ENCODE results near the gene ATP5PB. TPM values are rescaled to one million over a fixed set of nuclear protein-coding genes. Genes with fewer than 3 reads are reported as not detected.

Gene ATP5PB
- total and polyA plus RNA-seq, 12 donors: 146 to 899 (median 789) TPM

- intact Hi-C loops (cut with DNase I): no loop called here
- TF ChIP-seq, protein P1, sequence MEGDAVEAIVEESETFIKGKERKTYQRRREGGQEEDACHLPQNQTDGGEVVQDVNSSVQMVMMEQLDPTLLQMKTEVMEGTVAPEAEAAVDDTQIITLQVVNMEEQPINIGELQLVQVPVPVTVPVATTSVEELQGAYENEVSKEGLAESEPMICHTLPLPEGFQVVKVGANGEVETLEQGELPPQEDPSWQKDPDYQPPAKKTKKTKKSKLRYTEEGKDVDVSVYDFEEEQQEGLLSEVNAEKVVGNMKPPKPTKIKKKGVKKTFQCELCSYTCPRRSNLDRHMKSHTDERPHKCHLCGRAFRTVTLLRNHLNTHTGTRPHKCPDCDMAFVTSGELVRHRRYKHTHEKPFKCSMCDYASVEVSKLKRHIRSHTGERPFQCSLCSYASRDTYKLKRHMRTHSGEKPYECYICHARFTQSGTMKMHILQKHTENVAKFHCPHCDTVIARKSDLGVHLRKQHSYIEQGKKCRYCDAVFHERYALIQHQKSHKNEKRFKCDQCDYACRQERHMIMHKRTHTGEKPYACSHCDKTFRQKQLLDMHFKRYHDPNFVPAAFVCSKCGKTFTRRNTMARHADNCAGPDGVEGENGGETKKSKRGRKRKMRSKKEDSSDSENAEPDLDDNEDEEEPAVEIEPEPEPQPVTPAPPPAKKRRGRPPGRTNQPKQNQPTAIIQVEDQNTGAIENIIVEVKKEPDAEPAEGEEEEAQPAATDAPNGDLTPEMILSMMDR (IDR thresholded peaks at IDR 0.05): no peak
- no peak overlapping the region for H3K27ac ChIP-seq
- WGBS, 2 donors: 86 to 90% methylated on average over 4 of the region's 4 CpGs
- DNase-seq (no peak), ATAC-seq (no peak)
- H3K4me3 ChIP-seq: no peak overlapping the region
- H3K27me3 ChIP-seq: no peaks in the 10 kb centered on the region
- H3K4me1 ChIP-seq: peaks cover 0 to 41% (median 32%) of the 10 kb centered on the region in 9 donors
- H3K36me3 ChIP-seq: peaks cover 0 to 70% (median 34%) of the 10 kb centered on the region in 9 donors
- H3K9me3 ChIP-seq: no peaks in the 10 kb centered on the region
These were observed 2.7 kb upstream of the ATP5PB start for GRCh38 chr1:111446546-111446945.

GRCh38 chr1:111446967-111447892, 2.0 kb upstream of the ATP5PB start:
- intact Hi-C loops (cut with DNase I): no loop called here
- peaks cover 0 to 69% (median 33%) of the 10 kb centered on the region in 9 donors for H3K36me3 ChIP-seq
- H3K9me3 ChIP-seq: no peaks in the 10 kb centered on the region
- peaks cover 0 to 45% (median 39%) of the 10 kb centered on the region in 9 donors for H3K4me1 ChIP-seq
- DNase-seq: no peak
- H3K4me3 ChIP-seq: peak overlapping the region in 3 of 10 donors; percentile 80 to 88 (median 87)
- H3K27me3 ChIP-seq: no peaks in the 10 kb centered on the region
- H3K27ac ChIP-seq: no peak overlapping the region
- no peak for ATAC-seq
- TF ChIP-seq, protein P1 (IDR thresholded peaks at IDR 0.05): no peak
- WGBS, 2 donors: 69 to 72% methylated on average over 4 of the region's 4 CpGs

DNA sequence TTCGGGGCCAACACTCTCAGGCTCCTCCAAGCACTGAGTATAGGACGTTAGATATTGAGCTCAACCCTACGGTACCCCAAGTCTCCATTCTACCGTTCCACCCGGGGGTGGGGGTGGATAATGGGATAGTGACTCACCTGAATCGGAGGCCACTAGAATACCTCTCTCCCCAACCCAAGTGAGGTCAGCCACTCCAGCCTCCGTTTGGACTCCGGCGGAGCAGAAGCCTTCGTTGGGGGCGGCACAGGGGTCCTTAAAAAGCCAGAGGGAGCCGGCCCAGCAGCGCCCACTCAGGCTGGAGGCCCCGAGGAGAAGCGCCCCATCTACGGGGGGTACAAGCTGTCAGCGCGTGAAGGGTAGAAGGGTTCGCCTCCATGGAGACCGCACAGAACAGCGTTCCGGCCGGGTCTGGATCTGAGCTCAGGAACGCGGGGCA, 764 bp upstream of the ATP5PB start:
- Histone ChIP-seq H3K27me3 (no peaks in the 10 kb centered on the region), H3K4me1 (peaks cover 0 to 54% (median 51%) of the 10 kb centered on the region in 9 donors), H3K27ac (peak overlapping the region in 9 of 10 donors; percentile 76 to 97 (median 90)), H3K9me3 (no peaks in the 10 kb centered on the region), H3K4me3 (peak overlapping the region; percentile 61 to 89 (median 80)), H3K36me3 (peaks cover 0 to 68% (median 22%) of the 10 kb centered on the region in 9 donors)
- intact Hi-C loops (cut with DNase I): no loop called here
- TF ChIP-seq, protein P1 (IDR thresholded peaks at IDR 0.05): no peak
- DNase-seq (no peak), ATAC-seq (peak in 3 of 8 donors; percentile 3 to 45 (median 13))
- 2% methylated on average over 25 of the region's 25 CpGs for WGBS, 2 donors

DNA sequence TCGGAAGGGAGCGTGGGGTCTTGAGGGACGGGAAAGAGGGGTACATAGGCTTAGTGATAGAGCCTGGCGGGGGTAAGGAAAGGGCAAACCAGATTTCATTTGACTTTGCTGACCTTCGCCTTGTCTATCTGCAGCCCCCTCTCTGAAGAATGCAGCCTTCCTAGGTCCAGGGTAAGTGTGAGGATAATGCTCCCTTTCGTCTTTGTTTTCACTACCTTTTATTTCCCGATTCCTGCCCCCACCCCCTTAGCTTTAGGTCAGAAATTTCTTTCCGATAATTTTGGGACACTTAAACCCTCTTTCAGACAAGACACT, 396 bp downstream of the ATP5PB start:
- ATAC-seq: peak in 1 of 8 donors; percentile 1
- intact Hi-C loops (cut with DNase I): no loop called here
- Histone ChIP-seq H3K4me1 (peaks cover 0 to 65% (median 61%) of the 10 kb centered on the region in 9 donors), H3K4me3 (peak overlapping the region; percentile 61 to 89 (median 80)), H3K27me3 (no peaks in the 10 kb centered on the region), H3K36me3 (peaks cover 0 to 68% (median 25%) of the 10 kb centered on the region in 9 donors), H3K27ac (peak overlapping the region; percentile 80 to 97 (median 90)), H3K9me3 (no peaks in the 10 kb centered on the region)
- DNase-seq: no peak
- WGBS, 2 donors: 0% methylated on average over 8 of the region's 8 CpGs
- TF ChIP-seq, protein P1 (IDR thresholded peaks at IDR 0.05): no peak
